ENCODE data around the gene PSORS1C1. TPM values are rescaled to one million over a fixed set of nuclear protein-coding genes. Genes with fewer than 3 reads are reported as not detected.

The PSORS1C1 gene
- total RNA-seq, 1 donor: 2.2 TPM

GRCh38 chr6:31118178-31118577 is 3.6 kb downstream of the PSORS1C1 start:
- Histone ChIP-seq H3K9me3 (ENCODE audit: low read depth, low read length) (no peaks in the 10 kb centered on the region), H3K36me3 (ENCODE audit: insufficient read depth, low read length) (no peaks in the 10 kb centered on the region), H3K4me2 (ENCODE audit: insufficient read depth, low read length) (no peak overlapping the region), H3K4me3 (ENCODE audit: insufficient read depth, low read length) (no peak overlapping the region), H3K79me2 (ENCODE audit: insufficient read depth, low read length) (no peaks in the 10 kb centered on the region), H3K4me1 (ENCODE audit: insufficient read depth, low read length) (peaks cover 30% of the 10 kb centered on the region), H4K20me1 (ENCODE audit: insufficient read depth, low read length) (peaks cover 2% of the 10 kb centered on the region), H3K27me3 (ENCODE audit: insufficient read depth, low read length) (peaks cover 3% of the 10 kb centered on the region), H2AFZ (ENCODE audit: low read length) (no peak overlapping the region), H3K27ac (ENCODE audit: low read depth, low read length) (no peak overlapping the region)
- TF ChIP-seq, protein P1, sequence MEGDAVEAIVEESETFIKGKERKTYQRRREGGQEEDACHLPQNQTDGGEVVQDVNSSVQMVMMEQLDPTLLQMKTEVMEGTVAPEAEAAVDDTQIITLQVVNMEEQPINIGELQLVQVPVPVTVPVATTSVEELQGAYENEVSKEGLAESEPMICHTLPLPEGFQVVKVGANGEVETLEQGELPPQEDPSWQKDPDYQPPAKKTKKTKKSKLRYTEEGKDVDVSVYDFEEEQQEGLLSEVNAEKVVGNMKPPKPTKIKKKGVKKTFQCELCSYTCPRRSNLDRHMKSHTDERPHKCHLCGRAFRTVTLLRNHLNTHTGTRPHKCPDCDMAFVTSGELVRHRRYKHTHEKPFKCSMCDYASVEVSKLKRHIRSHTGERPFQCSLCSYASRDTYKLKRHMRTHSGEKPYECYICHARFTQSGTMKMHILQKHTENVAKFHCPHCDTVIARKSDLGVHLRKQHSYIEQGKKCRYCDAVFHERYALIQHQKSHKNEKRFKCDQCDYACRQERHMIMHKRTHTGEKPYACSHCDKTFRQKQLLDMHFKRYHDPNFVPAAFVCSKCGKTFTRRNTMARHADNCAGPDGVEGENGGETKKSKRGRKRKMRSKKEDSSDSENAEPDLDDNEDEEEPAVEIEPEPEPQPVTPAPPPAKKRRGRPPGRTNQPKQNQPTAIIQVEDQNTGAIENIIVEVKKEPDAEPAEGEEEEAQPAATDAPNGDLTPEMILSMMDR (IDR thresholded peaks at IDR 0.05; ENCODE audit: extremely low read depth, low read depth, low read length): no peak
- no peak for DNase-seq (ENCODE audit: insufficient read length, low spot score, missing footprints)

- TF ChIP-seq, protein P1 (IDR thresholded peaks at IDR 0.05; ENCODE audit: extremely low read depth, low read depth, low read length): no peak
Measured at GRCh38 chr6:31120151-31120915, 5.7 kb downstream of the PSORS1C1 start, which contains the start of gene CDSN. CDSN (minus strand) TSS chr6:31120446; CDS start chr6:31120419, 27 bp downstream.

GRCh38 chr6:31121131-31121790 is 6.7 kb downstream of the PSORS1C1 start:
- Histone ChIP-seq H3K36me3 (ENCODE audit: insufficient read depth, low read length) (no peaks in the 10 kb centered on the region), H3K79me2 (ENCODE audit: insufficient read depth, low read length) (no peaks in the 10 kb centered on the region), H2AFZ (ENCODE audit: low read length) (no peak overlapping the region), H3K4me1 (ENCODE audit: insufficient read depth, low read length) (peaks cover 28% of the 10 kb centered on the region), H4K20me1 (ENCODE audit: insufficient read depth, low read length) (peaks cover 2% of the 10 kb centered on the region), H3K4me2 (ENCODE audit: insufficient read depth, low read length) (no peak overlapping the region), H3K27ac (ENCODE audit: low read depth, low read length) (no peak overlapping the region), H3K4me3 (ENCODE audit: insufficient read depth, low read length) (no peak overlapping the region), H3K9me3 (ENCODE audit: low read depth, low read length) (no peaks in the 10 kb centered on the region), H3K27me3 (ENCODE audit: insufficient read depth, low read length) (peaks cover 3% of the 10 kb centered on the region)
- peak; percentile 37 for DNase-seq (ENCODE audit: insufficient read length, low spot score, missing footprints)
- TF ChIP-seq, protein P1 (IDR thresholded peaks at IDR 0.05; ENCODE audit: extremely low read depth, low read depth, low read length): no peak

More at GRCh38 chr6:31120151-31120915, 5.7 kb downstream of the PSORS1C1 start, which contains the start of gene CDSN:
- H3K36me3 ChIP-seq (ENCODE audit: insufficient read depth, low read length): no peaks in the 10 kb centered on the region
- peak; percentile 46 for DNase-seq (ENCODE audit: insufficient read length, low spot score, missing footprints)
- no peaks in the 10 kb centered on the region for H3K79me2 ChIP-seq (ENCODE audit: insufficient read depth, low read length)
- H3K27ac ChIP-seq (ENCODE audit: low read depth, low read length): no peak within 1 kb of the TSS
- H3K4me3 ChIP-seq (ENCODE audit: insufficient read depth, low read length): no peak within 1 kb of the TSS
- H3K27me3 ChIP-seq (ENCODE audit: insufficient read depth, low read length): peaks cover 3% of the 10 kb centered on the region
- no peak within 1 kb of the TSS for H3K4me2 ChIP-seq (ENCODE audit: insufficient read depth, low read length)
- H3K9me3 ChIP-seq (ENCODE audit: low read depth, low read length): no peaks in the 10 kb centered on the region
- peaks cover 2% of the 10 kb centered on the region for H4K20me1 ChIP-seq (ENCODE audit: insufficient read depth, low read length)
- H2AFZ ChIP-seq (ENCODE audit: low read length): no peak within 1 kb of the TSS
- peaks cover 20% of the 10 kb centered on the region for H3K4me1 ChIP-seq (ENCODE audit: insufficient read depth, low read length)
